NCI-H82 treated with DMSO at 0.1 percent for 48 hours (cell line): ENCODE results near the gene C2CD5.

Source experiments
- DNase-seq: peaks from one replicate; lab custom pipeline; 2025; ENCODE audit not compliant: unreplicated experiment; lab: John Stamatoyannopoulos, UW

C2CD5 gene

DNA sequence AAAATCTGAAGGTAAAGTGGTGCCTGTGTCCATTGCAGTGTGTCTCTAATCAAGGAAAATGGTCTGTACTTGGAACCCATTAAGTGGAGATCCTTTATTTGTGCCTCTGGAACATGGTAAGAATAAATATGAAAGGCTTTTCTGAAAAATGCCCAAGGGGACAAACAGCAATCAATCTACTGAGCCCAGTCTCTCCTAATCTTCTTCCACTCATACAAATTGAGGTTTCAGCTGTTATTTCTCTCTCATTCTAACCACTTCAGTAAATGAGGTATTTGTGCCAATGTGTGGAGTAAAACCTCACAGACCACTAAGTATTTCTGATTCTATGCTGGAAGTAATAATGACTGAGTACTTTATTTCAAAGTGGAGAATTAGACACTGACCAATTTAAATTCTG lies 127.5 kb downstream of the C2CD5 start:
- DNase-seq = no peak

DNA sequence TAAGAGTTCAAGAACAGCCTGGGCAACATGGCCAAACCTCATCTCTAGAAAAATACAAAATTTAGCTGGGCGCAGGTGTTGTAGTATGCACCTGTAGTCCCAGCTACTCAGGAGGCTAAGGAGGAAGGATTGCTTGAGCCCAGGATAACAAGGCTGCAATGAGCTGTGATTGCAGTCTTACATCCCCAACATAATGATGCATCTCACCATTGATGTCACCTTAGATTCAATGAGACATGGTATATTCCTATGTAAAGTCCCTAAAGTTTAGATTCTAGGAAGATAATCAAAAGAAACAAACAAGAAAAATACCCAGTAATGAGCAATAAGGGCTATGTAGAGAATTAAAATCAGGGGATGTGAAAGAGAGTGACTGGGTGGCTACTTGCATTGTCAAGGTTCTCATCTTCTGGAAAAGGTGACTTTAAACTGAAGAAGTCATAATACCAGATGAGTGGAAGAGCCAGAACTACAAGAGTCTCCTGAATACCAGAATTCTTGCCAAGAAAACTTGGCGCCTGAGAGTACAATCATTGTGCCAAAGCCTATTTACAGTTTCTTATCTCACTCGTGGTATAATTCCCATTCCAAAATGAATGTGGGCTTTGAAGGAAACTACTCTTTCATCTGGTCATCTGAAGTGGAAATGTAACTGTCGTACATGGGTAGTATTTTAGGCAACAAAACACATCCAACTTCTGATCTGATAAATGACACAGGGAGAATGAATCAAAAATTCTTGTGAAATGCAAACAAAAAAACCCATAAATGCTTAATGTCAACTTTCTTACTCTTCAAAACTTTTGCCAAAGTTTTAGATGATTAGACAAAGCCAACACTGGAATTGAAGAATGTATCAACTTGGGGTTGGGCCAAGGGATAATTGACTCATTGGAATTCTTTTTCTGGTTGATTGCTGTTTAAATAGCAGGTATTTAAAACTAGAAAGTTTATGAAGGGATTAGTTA lies 128.7 kb downstream of the C2CD5 start:
- no peak for DNase-seq

DNA sequence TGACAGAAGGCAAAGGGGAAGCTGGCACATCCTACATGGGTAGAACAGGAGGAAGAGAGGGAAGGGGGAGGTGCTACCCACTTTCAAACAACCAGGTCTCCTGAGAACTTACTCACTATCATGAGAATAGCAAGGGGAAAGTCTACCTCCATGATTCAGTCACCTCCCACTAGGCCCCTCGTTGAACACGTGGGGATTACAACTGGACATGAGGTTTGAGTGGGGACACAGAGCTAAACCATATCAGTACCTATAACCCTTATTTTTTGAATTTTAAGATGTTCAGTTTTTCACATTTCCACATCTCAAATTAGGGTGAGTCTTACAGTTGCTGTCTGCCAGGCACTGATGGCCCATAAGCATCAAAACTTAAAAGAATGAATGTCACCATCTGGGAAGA lies 129.6 kb downstream of the C2CD5 start:
- DNase-seq = no peak

DNA sequence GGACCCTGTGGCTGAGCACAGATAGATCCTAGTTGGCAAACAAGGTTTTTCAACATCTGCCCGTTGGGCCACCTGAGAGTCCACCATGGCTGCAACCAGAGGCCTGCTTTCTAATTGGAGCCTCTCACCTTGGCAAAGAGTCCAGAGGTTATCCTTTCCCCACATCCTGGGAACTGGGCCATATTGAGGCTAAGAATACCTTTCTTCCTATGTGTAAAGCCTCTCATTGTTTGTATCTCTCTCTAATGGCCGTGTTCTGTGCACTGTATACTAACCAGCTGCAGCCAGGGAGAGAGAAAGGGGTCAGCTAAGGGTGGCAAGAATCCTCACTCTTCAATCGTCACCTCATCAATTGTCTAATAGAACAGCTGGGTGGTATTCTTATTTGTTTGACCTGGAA lies 130.8 kb downstream of the C2CD5 start:
- DNase-seq = no peak

DNA sequence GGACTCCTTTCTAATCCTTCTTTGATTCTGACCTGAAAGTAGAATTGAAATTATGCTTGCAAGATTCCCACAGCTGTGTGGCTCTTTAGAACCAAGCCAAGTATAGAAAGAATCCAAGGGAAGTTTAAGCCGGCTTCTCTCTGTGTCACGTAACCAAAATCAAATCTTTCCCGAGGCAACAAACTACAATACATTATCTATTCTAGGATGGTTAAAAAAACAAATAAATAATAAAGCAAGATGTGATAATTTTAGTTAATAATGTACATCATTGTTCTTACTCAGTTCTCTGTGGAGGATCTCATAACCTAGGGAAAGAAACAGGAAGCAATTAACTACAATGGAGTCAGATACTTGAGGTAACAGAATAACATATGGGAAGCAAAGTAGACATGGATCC lies 131.8 kb downstream of the C2CD5 start:
- no peak for DNase-seq

DNA sequence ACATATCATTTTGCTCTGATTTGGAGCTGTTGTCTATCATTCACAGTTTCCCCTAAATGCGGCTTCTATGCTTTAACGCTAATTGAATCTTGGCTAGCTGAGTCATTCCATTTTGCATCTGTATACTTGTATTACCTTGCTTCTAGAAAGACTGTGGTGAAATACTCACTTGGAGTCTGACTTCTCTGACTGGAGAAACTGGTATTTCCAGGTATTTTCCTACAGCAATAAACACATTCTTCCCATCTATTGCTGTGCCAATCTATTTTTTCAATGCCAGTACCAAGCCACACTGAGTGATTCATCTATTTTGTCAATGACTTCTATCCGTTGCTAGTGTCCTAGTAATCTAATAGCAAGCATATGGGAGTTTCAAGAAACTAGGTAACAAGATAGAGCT lies 133.9 kb downstream of the C2CD5 start:
- no peak for DNase-seq

DNA sequence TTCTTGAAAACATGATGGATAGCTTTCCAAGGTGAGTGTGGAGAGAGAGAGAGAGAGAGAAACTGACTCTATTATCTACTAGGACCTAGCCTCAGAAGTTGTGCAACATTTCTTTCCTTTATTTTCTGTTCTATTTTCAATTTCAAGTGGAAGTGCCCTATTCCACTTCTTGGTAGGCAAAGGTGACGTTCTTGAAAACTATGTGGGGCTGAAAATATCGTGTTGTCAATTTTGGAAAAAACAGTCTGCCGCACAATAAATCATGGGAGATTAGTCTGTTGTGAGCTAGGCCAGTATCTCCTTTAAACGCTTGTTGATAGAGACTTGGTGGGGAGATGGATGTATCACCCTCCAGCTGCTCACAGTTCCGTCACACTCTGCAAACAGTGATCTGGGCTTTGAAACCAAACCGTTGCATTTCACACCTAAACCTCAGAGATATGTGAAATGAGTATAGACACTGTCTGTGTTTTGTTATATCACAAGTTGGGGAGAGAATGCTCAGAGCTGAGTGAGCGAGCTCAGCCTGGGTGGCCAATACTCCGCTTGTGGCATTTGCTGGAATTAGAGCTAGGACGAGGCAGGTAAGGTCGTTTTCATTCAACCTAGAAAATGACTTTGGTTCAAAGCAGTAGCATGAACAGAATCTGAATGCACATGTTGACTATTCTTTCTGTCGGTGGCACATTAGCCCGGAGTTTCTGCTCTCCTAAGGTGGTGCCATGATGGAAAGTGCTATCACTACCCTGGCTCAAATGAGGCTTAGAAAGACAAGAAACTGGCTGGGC lies 134.8 kb downstream of the C2CD5 start:
- DNase-seq = no peak

DNA sequence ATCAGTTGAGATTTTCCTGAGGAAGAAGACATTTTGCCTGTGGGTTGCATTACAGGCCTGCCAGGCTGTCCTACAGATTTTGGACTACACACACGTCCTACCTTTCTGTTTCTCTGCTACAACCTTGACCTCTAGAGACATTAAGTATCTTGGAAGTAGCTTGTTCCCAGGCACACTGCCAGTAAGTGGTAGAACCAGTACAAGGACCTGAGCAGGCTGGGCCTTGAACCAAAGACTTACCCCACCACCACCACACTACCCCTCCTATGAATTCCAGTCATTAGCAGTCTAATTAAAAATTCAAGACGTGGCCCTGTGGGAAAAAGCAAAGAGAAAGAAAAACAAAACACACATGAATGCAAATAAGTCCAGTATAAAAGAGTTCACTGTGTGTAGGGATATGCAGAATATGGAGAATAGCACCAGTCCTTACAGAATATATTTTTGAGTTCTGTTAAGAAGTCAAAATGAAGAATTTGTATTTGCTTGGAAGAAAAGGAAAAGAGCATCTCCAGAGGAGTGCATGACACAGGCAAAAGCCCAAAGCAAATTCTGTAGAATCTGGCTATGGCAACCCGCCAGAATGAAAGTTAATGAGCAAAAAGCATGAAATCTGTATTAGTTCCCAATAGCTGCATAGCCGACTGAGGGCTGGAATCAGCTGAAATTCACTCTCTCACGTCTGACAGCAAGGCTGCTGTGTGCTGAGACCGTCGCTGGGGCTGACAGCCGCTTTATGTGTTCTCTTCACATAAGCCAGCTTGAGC lies 135.5 kb downstream of the C2CD5 start:
- DNase-seq = no peak

DNA sequence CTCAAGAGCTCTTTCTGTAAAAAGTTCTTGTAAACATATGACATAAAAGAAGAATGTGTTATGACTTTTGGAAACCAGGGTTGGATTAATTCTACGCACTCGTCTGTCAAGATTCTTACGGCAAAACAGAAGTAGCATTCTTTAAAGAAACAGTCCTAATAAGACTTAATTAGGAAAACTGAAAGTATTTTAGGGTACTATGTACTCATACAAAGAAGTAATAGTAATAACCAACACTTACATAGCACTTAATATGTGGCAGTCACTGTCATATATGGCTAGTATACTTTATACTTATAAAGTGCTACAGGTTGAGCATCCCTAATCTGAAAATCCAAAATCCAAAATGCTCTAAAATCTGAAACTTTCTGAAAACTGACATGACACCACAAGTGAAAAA lies 136.9 kb downstream of the C2CD5 start:
- no peak for DNase-seq

DNA sequence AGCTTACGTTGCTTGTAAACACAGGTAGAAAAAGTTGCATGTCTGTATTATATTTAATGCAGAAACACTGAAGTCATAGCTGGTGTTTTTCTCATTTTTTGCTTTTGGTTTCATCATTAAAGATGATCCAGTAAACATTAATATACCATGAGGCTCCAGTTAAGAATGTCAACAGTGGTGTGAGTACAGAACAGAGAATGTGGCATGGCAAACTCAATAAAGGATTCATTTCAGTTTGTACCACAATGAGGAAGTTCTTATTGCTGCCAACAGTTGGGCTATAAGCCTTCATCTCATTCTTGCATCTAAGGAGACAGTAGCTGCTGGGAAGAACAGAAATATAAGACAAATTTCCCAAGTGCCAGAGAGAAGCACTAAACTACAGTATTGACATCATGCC lies 137.7 kb downstream of the C2CD5 start:
- DNase-seq = no peak

DNA sequence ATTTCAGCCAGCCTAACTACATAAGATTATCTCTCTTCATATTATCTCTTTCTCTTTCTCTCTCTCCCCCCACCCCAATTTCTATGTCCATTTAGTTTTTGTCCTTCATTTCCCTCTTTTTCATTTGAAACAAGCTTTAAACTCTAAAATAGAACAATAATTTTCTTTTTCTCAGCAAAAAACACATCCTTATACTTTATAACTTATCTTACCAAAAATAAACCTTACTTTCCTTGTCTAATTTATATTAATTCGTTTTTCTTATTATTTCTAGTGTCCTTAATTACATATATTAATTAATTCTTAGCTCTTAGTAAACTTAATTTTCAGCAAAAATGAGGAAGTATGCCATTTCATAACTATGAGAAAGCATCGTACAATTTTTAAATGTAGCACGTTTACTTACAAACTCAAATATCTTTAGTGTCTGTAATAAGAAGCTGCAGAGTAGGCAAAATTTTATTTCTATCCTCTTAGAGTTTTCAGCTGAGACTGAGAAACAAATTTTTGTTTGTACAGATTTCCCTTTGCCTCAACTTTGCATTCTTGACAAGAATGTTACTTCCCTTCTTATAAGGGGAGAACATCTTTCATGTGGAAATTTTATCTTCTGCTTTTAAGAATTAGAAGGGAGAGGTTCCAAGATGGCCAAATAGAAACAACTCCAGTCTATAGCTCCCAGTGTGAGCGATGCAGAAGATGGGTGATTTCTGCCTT lies 144.7 kb downstream of the C2CD5 start:
- no peak for DNase-seq
